GM12801 (cell line): ENCODE results near the gene TCOF1.

Experiments used
- TF ChIP-seq, protein P1 (sequence below): IDR thresholded peaks from one replicate; pipeline ENCODE4 v1.5.1; 2011; ENCODE audit warnings: control low read depth; ENCODE audit not compliant: insufficient read length; ENCODE audit errors: extremely low read depth

TCOF1 gene

DNA sequence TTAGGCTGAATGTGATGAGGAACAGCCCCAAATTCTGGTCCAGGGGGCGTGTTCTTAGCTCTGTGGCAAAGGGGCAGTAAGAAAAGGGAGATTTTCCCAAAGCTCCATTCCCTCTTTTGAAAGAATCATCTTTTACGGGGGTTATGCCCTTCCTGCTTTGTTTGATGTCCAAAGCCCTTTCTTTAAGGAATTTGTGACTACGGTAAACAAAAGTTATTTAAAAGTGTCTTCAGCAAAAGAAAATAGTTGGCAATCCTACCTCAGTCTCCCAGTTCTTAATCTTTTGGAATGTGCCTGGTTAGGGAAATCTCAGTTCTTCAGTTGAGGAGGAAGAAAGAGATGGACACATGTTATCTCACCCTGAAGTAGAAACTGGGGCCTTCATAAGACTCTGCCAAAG lies 30.4 kb upstream of the TCOF1 start:
- TF ChIP-seq, protein P1, sequence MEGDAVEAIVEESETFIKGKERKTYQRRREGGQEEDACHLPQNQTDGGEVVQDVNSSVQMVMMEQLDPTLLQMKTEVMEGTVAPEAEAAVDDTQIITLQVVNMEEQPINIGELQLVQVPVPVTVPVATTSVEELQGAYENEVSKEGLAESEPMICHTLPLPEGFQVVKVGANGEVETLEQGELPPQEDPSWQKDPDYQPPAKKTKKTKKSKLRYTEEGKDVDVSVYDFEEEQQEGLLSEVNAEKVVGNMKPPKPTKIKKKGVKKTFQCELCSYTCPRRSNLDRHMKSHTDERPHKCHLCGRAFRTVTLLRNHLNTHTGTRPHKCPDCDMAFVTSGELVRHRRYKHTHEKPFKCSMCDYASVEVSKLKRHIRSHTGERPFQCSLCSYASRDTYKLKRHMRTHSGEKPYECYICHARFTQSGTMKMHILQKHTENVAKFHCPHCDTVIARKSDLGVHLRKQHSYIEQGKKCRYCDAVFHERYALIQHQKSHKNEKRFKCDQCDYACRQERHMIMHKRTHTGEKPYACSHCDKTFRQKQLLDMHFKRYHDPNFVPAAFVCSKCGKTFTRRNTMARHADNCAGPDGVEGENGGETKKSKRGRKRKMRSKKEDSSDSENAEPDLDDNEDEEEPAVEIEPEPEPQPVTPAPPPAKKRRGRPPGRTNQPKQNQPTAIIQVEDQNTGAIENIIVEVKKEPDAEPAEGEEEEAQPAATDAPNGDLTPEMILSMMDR, result no peak

DNA sequence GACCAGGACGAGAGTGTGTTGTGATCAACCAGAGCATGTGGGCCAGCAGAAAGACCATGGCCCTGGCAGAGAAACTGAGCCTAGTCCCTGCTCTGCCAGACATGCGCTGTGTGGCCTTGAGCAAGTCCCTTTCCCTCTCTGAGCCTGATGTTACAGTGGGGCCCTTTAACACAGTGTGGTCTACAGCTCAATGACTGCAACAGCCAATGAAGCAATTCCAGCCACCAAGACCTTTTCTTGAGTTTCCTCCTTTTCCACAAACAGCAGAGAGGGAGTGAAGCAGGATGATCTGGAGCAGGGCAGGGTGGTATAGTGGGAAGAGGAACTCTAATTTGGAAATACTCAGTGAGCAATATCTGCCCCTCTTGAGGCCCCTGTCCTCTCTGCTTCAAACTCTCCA lies 29.0 kb upstream of the TCOF1 start:
- TF ChIP-seq, protein P1, result no peak

DNA sequence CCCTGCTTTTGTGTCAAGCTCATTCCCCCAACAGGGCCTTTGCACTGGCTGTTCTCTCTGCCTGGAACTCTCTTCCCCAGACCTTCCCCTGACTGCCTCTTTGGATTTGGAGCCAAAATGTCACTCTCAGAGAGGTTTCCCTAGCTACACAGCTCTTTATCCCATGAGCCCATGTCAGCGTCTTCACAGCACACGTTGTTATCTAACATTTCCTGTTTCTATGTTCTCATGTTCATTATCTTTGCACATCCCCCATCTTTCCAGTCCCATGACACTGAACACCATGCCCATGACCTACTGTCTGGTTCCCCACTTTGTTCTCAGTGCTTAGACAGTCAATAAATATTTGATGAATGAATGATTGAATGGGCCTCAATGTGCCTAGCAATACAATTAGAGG lies 28.5 kb upstream of the TCOF1 start:
- TF ChIP-seq, protein P1, result no peak

DNA sequence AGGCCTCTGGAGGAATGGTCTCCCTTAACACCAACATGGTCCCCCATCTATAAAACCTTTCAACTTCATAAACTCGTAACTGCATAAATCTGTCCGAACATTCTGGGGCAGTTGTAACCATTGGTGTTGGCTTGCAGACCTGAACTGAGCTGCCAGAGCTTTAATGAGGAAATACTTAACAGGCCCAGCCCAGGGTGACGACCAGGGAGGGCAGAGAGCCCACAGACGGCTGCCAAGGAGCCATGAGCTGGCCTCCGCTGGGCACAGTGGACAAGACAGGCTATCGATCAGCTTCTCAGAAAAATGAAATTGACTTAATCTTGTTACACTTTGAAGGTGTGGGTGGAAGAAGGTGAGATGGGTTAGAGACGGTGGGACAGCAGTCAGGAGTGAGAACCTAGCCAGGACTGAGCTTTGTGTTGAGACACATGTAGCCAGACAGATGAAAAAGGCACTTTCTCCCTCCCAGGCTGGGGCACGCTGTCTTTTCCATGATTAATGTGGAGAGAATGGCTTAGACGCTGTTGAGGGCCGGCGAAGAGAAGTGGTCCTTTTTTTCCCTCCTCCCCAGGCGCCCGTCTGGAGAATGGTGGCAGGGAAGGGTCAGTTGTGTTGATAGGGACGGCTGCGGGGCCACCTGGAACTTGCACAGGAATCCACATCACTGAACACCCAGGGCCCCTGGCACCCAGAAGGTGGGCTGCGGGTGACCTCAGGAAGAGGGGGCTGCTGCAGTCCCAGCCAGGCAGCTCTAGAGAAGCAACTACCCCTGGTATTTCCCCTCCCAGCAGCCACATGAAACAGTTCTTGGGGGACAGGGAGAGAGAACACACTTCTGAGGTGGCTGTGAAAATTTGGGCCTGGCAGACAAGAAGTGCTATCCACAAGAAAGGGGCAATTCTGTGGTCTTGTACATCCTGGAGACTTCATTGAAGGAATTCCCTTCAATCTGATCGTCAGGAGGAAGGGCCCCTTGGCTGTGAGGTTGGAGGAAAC lies 27.3 kb upstream of the TCOF1 start:
- TF ChIP-seq, protein P1, result no peak

DNA sequence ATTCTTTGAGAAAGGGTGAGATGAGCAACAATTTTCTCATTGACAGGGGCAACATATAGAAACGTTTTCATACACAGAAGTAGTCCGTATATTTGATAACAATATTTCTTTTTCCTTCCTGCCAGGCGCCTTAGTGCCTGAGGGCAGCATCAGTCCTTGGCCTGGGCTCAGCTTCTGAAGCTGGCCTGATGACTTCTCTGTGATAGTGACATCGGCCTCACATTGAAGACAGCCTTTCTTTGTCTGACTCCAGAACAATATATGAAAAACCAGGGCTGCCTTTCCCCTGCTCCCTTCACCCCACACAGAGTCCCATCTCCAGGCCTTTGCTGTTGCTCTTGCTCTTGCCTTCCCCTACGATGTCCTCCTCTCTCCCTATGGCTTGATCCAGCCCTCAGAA lies 24.1 kb upstream of the TCOF1 start:
- TF ChIP-seq, protein P1, result no peak

DNA sequence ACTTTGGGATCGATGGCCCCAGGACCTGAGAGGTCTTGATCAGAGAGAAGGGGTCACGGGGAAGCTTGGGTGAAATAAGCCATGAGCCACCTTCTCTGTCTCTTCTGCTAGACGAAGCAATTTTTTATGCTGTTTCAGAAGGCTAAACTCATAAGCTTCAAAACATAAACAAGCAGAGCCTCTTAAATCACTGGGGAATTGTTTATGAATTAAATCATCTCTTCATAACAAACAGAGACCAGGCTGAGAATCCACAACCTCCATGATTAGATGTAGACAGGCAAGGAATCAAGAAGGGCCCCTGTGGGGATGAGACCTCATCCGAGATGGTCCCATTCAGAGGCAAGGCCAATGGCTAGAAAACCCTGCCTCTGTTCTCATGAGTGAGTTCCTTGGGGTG lies 21.7 kb upstream of the TCOF1 start:
- TF ChIP-seq, protein P1, result no peak

DNA sequence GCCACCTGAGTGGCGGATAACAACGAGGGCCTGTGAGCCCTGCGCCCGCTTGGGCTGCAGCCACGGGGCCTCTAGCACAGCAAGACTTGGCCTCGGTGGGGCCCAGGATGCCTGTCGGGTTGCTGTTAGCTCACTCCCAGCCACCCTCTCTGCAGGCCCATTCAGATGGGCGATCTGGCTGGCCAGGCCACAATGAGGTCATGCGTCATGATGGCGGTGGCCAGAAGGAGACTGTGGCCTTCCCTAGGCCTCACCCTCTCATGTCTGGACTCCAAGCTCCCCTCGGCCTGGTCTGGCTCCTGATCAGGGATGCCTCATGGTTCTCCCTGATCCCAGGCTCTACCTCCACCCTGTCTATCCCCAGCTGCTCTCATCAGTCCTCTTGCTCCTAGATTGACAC lies 19.0 kb upstream of the TCOF1 start:
- TF ChIP-seq, protein P1, result no peak
